ENCODE results near the gene RNF8. TPM values are rescaled to one million over a fixed set of nuclear protein-coding genes. Genes with fewer than 3 reads are reported as not detected.

RNF8 gene
- total and polyA plus RNA-seq, 9 of the 15 experiments (the other 6 are each of a cell fraction or from before 2014, with no cell fraction given) = 10.6 to 47.0 (median 37.5) TPM

DNA sequence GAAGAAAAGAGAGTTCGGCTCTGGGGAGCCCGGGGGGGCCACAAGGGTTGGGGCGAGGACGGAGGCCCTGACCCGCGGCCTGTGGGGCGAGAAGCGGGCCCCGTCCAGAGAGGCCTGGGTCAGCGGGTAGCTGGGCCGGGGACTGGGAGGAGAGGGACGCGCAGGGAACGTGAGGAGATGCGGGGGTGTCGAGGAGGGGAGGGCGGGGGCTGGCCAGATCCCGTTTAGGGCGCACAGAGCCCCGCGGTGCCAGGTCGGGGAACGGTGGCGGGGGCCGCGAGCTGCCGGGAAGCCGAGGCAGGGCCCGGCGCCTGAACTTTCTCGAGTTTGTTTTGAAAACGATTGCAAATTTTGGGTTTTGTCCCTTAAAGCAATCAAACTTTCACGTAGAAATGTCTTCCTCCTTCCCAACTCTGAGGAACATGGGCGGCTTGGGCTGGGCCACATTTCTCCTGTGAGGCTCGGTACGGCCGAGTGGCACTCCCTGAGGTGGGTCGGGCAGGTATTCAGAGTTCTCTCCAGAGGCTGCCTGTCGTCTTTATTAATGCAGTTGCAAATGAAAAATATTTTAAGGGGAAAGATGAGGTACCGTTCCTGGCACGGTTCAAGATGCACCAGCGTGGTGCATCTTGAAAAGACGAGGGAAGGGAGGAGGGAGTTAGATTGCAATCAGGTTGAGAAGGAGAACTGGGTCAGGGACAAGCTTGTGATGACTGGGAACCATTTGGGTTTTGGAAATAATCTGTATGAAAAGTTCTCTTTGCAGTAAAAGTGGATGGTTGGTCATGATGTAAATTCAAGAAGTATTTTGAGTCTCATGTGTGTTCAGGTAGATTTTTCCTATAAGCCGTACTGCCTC lies 972 bp downstream of the RNF8 start (continued):
- 0 out of 2 replicates have a peak, but pooled peaks have one; percentile 13 for TF ChIP-seq MYC (IDR thresholded peaks at IDR 0.05; ENCODE audit: low read depth, low read length)
- TF ChIP-seq MYC (CRISPR knock-in tag; IDR thresholded peaks at IDR 0.05; ENCODE audit: borderline replicate concordance, low read depth) = no peak
- no peak for TF ChIP-seq RUNX1 (IDR thresholded peaks at IDR 0.05; ENCODE audit: low read depth)
- no peak for TF ChIP-seq BRCA1 (IDR thresholded peaks at IDR 0.05)
- no peak for TF ChIP-seq BRCA1 (CRISPR knock-in tag; IDR thresholded peaks at IDR 0.05)
- TF ChIP-seq GATAD2A (IDR thresholded peaks at IDR 0.05) = no peak
- no peak for TF ChIP-seq ZNF316 (IDR thresholded peaks at IDR 0.05)
- TF ChIP-seq, protein P1, sequence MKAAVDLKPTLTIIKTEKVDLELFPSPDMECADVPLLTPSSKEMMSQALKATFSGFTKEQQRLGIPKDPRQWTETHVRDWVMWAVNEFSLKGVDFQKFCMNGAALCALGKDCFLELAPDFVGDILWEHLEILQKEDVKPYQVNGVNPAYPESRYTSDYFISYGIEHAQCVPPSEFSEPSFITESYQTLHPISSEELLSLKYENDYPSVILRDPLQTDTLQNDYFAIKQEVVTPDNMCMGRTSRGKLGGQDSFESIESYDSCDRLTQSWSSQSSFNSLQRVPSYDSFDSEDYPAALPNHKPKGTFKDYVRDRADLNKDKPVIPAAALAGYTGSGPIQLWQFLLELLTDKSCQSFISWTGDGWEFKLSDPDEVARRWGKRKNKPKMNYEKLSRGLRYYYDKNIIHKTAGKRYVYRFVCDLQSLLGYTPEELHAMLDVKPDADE (conservative IDR thresholded peaks at IDR 0.05; ENCODE audit: control insufficient read depth, low read depth, low read length) = peak; percentile 35; the same call in 1 of the 2 replicates
- TF ChIP-seq LCOR (CRISPR knock-in tag; IDR thresholded peaks at IDR 0.05) = no peak
- TF ChIP-seq MAFG (tag; conservative IDR thresholded peaks at IDR 0.05) = no peak
- TF ChIP-seq, protein P2, sequence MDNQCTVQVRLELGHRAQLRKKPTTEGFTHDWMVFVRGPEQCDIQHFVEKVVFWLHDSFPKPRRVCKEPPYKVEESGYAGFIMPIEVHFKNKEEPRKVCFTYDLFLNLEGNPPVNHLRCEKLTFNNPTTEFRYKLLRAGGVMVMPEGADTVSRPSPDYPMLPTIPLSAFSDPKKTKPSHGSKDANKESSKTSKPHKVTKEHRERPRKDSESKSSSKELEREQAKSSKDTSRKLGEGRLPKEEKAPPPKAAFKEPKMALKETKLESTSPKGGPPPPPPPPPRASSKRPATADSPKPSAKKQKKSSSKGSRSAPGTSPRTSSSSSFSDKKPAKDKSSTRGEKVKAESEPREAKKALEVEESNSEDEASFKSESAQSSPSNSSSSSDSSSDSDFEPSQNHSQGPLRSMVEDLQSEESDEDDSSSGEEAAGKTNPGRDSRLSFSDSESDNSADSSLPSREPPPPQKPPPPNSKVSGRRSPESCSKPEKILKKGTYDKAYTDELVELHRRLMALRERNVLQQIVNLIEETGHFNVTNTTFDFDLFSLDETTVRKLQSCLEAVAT (IDR thresholded peaks at IDR 0.05) = no peak
- TF ChIP-seq KLF16 (IDR thresholded peaks at IDR 0.05) = no peak
- no peak for TF ChIP-seq PYGO2 (tag; IDR thresholded peaks at IDR 0.05)
- TF ChIP-seq ZNF311 (CRISPR knock-in tag; IDR thresholded peaks at IDR 0.05) = no peak
- TF ChIP-seq, protein P3, sequence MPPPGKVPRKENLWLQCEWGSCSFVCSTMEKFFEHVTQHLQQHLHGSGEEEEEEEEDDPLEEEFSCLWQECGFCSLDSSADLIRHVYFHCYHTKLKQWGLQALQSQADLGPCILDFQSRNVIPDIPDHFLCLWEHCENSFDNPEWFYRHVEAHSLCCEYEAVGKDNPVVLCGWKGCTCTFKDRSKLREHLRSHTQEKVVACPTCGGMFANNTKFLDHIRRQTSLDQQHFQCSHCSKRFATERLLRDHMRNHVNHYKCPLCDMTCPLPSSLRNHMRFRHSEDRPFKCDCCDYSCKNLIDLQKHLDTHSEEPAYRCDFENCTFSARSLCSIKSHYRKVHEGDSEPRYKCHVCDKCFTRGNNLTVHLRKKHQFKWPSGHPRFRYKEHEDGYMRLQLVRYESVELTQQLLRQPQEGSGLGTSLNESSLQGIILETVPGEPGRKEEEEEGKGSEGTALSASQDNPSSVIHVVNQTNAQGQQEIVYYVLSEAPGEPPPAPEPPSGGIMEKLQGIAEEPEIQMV (tag; conservative IDR thresholded peaks at IDR 0.05; ENCODE audit: low read depth) = no peak
- no peak for TF ChIP-seq YBX1 (IDR thresholded peaks at IDR 0.05)
- TF ChIP-seq MTA2 (IDR thresholded peaks at IDR 0.05; ENCODE audit: low read depth) = no peak
- no peak for TF ChIP-seq ZNF384 (IDR thresholded peaks at IDR 0.05; ENCODE audit: low read depth, low read length)
- TF ChIP-seq NFATC3 (IDR thresholded peaks at IDR 0.05) = no peak
- no peak for TF ChIP-seq SMARCC2 (IDR thresholded peaks at IDR 0.05; ENCODE audit: low read depth)
- TF ChIP-seq U2AF2 (optimal IDR thresholded peaks at IDR 0.05; ENCODE audit: low read depth, low read length) = no peak
- TF ChIP-seq, protein P4, sequence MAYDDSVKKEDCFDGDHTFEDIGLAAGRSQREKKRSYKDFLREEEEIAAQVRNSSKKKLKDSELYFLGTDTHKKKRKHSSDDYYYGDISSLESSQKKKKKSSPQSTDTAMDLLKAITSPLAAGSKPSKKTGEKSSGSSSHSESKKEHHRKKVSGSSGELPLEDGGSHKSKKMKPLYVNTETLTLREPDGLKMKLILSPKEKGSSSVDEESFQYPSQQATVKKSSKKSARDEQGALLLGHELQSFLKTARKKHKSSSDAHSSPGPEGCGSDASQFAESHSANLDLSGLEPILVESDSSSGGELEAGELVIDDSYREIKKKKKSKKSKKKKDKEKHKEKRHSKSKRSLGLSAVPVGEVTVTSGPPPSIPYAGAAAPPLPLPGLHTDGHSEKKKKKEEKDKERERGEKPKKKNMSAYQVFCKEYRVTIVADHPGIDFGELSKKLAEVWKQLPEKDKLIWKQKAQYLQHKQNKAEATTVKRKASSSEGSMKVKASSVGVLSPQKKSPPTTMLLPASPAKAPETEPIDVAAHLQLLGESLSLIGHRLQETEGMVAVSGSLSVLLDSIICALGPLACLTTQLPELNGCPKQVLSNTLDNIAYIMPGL (CRISPR knock-in tag; IDR thresholded peaks at IDR 0.05) = no peak
- TF ChIP-seq TEAD1 (CRISPR knock-in tag; IDR thresholded peaks at IDR 0.05) = peak in 1 of 2 experiments; percentile 59; a peak in 2 of 4 replicates
- TF ChIP-seq SRSF9 (IDR thresholded peaks at IDR 0.05; ENCODE audit: borderline replicate concordance, low read depth, low read length) = no peak
- TF ChIP-seq PURB (CRISPR knock-in tag; IDR thresholded peaks at IDR 0.05; ENCODE audit: low read depth) = no peak
